Left ventricle myocardium superior (tissue), 1 donor: ENCODE results near the gene EXOSC5. TPM values are rescaled to one million over a fixed set of nuclear protein-coding genes. Genes with fewer than 3 reads are reported as not detected.
"Not testable (repeated sequence)": the region's sequence is repeated elsewhere in the genome, so short reads cannot be mapped to it uniquely, and the experiment has no call there.

Experiments used
- ATAC-seq: fragments of 200-7000 bp; cut with Tn5 transposase; one replicate; pipeline ENCODE4 v1.9.1; 2020; ENCODE audit warnings: mild to moderate bottlenecking, moderate library complexity
- DNase-seq: peaks from one replicate; pipeline ENCODE4 v3.0.0-alpha.2; 2020
- intact Hi-C: fragments of 100-400 bp; cut with micrococcal nuclease; formaldehyde crosslinking; loops from one replicate; pipeline ENCODE4 v1.11.0; 2022
- long read RNA-seq: library from polyadenylated mRNA; unstranded; transcript quantifications from one replicate; pipeline ENCODE4 v2.0.0, GENCODE V29; 2021
- total RNA-seq: library from RNA; stranded (reverse); fragmentation: NEBNext Ultra II Directional; extraction: Animal tissue kit (Norgen Biotek cat#: 25700); gene quantifications from one replicate; pipeline ENCODE4 v1.2.1, GENCODE V29; 2021
- donor health status: DM: no; HTN: yes; CAD: no; lungs with severe emphysema.

The EXOSC5 gene
- total RNA-seq: 14.4 TPM
- long read RNA-seq, transcript EXOSC5-201 (6 exons, 1,118 nt): major isoform, 21 of 24 reads
- long read RNA-seq, partial matches to known transcripts: 2 of 24 reads
- long read RNA-seq, other reads (novel, unspliced or antisense): 1 of 24 reads

DNA sequence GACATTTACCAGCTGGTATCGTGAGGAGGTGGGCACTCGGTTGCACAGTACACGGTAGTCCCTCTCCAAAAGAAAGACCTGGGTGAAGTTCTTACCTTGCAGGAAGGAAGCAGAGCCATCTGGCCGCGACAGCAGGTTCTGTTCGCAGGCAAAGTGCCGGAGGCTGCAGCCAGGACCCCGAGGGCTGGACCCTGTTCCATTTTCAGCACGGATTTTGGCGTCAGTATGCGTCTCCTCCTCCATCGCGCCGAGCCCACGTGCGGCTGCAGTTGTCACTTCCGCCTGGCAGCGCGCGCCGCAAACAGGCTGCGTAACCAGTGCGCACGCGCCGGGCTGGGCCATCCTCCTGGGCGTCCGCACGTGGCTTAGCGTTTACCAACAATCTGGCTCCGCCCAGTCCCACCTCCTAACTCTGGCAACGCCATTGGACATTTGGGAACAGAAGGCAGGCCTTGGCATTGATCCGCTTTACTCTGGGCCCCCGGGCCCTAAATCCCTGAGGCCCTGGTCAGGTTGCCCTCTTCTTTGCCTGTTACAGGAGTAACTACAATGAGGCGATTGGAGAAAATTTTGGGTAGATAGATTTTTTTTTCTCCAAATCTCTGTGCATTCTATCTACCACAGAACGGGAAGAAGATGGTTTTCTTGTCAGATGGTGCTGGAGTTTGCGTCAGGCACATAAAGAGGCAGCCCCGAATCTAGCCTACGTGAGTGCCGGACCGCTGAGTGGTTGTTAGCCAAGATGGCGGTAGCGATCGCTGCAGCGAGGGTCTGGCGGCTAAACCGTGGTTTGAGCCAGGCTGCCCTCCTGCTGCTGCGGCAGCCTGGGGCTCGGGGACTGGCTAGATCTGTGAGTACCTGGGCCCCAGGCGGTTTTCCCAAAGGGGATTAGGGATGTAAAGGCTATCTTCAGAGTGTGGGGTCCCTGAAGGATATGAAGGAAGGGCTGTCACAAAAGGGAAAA, at the start of gene EXOSC5, which contains the start of gene BCKDHA:
Gene EXOSC5, minus strand, starts transcription at position 274 of the 964 bp plus-strand sequence. Its CDS starts 31 bp downstream, at position 243.
Gene BCKDHA, plus strand, starts transcription at position 733 of the 964 bp plus-strand sequence. Its CDS starts 10 bp downstream, at position 743.
- intact Hi-C loops: no loop called here
- ATAC-seq: peak; percentile 98
- DNase-seq: peak; percentile 99

DNA sequence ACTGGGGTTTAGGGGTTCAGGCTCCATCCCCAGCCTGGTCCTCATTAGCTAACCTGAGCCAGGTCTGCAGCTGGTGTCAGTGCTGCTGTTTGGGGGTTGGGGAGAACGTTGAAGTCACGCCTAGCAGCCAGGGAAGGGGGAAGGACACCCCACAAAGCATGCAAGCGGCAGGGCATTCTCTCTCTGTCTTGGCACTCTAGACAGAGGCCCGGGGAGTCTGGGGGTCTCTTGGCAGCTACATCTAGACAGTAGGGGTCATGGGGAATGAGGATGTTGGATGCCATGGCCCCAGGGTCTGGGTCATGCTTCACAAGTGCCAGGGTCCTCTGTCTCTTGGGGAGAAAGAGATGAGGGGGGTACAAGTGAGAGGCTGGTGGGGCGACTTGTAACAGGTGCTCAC, 48.4 kb upstream of the EXOSC5 start:
- intact Hi-C loops: loop anchor here (10.0 kb wide), 1 partner anchor 89 kb away; no protein-coding TSS in a partner anchor
- ATAC-seq (no peak), DNase-seq (no peak)

DNA sequence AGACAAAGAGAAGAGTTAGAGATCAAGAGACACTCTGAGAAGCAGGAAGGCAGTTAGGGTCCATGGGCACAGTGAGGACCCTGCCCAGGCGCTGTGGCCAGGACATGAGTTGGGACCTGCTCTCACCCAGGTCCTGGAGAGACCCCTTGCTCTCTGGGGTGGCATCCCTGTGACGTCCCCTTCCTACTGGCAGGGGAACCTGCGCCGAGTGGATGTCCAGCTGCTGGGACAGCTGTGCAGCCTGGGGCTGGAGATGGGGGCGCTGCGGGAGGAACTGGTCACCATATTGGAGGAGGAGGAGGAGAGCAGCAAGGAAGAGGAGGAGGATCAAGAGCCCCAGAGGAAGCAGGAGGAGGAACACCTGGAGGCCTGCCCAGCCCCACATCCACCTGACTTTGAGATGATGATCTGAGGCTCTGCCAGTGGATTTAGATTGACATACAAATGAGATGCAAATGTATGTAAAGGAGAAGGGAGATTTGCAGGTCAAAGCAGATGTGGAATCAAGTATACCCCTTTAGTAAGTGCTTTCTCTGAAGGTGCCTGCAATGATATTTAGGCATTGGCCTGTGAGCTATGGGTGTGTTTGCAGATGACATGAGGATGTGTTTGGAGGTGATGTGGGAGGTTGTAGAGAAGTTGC, 46.8 kb upstream of the EXOSC5 start:
- intact Hi-C loops: loop anchor here (10.0 kb wide), 1 partner anchor 91 kb away; no protein-coding TSS in a partner anchor
- DNase-seq (no peak), ATAC-seq (no peak)

DNA sequence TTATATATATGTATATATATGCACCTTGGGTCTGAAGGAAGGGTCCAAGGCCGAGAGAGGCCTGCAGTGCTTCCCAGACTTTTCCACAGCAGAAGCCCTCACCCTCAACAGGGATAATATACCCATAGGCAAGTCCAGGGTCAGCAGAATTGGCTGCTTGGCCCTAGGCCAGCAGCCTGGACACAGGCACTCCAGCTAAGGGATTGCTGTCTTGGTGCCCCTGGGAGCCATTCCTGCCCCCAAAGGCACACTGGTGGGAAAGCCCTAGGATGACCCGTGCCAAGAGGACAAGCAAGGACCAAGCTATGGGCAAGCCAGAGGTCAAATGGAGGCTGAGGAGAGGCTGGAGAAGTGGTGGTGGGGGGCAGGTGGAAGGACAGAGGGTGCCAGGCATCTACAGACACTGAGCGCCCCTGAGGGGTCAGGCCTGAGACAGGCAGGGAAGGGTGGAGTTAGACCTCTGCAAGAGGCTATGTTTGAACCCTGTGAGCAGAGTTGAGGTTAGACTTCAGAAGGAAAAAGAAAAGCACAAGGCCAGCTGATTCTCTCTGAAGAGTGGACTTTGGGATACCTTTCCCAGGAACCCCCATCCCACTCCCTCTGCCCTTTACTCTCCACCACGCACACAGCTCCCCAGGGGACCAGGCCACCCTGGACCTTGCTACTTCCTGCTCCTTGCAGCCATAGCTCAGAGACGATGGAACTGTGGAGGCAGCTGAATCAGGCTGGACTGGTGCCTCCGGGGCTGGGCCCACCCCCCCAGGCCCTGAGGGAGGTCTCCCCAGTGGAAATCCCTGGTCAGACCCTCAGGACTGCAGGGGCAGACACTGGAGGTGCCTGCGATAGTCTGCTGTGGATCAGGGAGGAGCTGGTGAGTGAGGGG, 45.6 kb upstream of the EXOSC5 start, which contains the start of gene ERICH4:
Gene ERICH4, plus strand, starts transcription at position 684 of the 883 bp plus-strand sequence. Its CDS starts 14 bp downstream, at position 698.
- intact Hi-C loops: loop anchor here (10.0 kb wide), 1 partner anchor 92 kb away; no protein-coding TSS in a partner anchor
- ATAC-seq (no peak), DNase-seq (no peak)

DNA sequence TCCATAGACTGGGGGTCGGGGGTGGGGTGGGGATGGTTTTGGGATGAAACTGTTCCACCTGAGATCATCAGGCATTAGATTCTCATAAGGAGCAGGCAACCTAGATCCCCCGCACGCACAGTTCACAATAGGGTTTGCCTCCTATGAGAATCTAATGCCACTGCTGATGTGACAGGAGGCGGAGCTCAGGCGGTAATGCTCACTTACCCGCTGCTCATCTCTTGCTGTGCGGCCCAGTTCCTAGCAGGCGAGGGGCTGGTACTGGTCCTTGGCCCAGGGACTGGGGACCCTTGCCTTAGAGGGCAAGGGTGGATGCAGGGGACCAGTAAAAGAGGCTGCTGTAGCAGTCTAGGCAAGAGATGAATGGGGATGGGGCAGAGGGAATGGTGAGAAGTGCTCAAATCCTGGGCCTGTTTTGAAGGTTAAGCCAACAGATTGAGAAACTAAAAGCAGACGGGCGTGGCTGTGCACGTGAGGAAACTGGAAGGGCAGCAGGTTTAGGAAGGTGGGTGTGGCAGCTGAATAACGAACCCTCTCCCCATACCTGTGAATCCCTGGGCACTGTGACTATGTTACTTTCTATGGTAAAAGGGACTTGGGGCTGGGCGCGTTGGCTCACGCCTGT, 44.3 kb upstream of the EXOSC5 start:
- DNase-seq (no peak), ATAC-seq (no peak)
- intact Hi-C loops: loop anchor here (10.0 kb wide), 1 partner anchor 93 kb away; no protein-coding TSS in a partner anchor

DNA sequence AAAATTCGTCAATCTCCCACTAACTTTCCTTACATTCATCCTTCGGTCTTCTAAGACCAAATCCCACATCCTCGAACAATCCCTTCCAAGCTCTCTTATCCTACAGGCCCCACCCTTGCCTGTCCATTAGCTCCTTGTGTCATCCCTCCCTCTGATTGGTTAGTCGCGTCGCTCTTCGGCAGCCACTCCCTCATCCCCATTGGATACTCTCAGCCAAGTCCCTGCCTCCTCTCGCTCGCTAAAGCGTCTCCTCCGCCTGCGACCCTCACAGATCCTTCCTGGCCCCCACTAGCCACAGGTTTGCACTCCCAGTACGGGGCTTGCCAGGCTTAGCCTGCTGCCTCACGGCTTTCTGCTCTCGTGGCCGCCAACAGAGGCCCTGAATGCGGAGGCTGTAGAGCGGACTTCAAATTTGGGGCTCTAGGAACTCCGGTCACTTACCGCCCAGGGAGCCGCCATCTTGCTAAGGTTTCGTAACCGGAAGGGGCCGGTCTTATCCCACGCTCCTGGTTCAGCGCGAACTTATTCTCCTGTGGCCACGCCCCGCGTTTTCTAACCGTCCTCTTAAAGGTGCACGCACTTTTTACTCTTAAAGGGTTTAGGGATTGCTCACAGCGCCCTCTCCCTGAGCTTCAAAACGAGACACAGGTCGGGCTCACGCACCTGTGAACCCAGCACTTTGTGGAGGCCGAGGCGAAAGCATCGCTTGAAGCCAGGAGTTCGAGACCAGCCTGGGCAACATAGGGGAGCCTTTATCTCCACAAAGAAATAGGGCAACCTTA, 42.5 kb upstream of the EXOSC5 start, which contains the start of gene DMAC2:
Gene DMAC2, minus strand, starts transcription at position 472 of the 782 bp plus-strand sequence. Its CDS starts 13 bp downstream, at position 459.
- DNase-seq (peak; percentile 96), ATAC-seq (peak; percentile 97)
- intact Hi-C loops: loop anchor here (10.0 kb wide), 1 partner anchor 95 kb away; no protein-coding TSS in a partner anchor

DNA sequence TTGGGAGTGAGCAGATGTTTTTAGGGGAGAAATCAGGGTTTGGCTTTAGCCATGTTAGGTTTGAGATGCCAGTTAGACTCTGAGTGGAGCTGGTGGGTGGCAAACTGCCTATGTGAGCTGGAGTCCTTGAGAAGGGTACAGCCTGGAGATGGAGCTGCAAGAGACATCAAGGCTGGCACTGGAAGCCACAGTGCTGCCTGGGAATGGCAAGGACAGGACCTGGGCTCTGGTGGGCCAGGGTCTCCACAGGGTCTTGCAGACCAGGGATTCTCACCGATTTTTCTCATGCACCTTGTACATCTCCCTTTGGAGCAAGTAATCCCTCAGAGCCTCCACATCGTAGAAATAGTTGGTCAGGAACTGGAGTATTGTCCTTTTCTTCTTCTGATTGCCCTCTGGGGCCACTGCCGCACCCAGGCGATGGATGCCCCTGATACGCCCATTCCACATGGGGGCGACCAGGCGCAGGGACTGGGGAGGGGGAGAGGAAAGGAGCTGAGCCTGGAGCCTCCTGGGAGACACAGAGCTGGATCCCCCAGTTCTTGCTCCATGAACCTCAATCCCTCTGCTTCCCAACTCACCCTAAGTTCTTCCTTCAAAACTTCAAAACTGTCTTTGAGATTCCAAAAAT, 40.9 kb upstream of the EXOSC5 start:
- DNase-seq: no peak
- no peak for ATAC-seq
- intact Hi-C loops: no loop called here

DNA sequence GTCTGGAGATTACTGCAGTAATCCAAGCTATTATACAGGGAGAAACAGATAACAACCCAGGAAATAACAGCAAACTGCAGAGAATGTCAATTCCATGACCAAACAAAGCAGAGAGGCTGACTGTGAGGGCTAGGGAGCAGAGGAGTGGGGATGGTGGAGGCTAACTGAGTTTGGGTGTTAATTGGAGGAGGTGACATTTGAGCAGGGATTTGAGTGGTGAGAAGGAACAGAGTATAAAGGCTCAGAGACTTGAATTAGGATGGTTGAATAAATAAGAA, 39.5 kb upstream of the EXOSC5 start:
- intact Hi-C loops: no loop called here
- ATAC-seq (no peak), DNase-seq (no peak)

DNA sequence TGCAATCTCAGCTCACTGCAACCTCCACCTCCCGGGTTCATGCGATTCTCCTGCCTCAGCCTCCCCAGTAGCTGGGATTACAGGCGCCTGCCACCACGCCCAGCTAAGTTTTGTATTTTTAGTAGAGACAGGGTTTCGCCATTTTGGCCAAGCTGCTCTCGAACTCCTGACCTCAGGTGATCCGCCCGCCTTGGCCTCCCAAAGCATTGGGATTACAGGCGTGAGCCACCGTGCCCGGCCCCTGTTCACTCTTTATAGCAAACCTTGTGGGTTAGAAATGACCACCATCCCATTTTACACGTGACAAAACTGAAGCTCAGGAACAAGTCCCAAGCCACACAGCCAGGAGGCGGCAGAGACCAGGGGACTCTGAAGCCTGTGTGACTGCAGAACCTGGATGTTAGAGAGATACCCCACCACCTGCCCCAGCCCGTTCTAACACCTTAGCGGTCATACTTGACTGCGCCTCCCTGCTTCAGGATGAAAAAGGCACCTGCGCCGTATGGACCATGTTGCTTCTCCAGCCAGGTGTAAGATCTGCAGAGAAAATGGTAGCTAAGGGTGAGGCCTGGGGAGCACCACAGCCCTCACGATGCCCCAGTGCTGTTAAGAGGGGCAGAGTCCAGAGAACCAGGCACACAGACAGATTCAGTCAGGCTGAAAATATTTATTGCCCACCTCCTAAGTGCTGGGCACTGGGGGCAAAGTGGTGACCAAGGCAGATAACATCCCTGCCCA, 38.9 kb upstream of the EXOSC5 start:
- ATAC-seq (no peak), DNase-seq (no peak)
- intact Hi-C loops: no loop called here

DNA sequence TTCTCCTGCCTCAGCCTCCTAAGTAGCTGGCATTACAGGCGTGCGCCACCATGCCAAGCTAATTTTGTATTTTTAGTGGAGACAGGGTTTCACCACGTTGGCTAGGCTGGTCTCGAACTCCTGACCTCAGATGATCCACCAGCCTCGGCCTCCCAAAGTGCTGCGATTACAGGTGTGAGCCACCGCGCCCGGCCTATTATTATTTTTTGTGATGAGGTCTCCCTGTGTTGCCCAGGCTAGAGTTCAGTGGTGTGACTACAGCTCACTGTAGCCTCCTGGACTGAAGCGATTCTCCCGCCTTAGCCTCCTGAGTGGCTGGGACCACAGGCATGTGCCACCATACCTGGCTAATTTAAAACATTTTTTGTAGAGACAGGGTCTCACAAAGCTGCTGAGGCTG, 38.2 kb upstream of the EXOSC5 start:
- ATAC-seq, DNase-seq, intact Hi-C loops: not testable (repeated sequence)

DNA sequence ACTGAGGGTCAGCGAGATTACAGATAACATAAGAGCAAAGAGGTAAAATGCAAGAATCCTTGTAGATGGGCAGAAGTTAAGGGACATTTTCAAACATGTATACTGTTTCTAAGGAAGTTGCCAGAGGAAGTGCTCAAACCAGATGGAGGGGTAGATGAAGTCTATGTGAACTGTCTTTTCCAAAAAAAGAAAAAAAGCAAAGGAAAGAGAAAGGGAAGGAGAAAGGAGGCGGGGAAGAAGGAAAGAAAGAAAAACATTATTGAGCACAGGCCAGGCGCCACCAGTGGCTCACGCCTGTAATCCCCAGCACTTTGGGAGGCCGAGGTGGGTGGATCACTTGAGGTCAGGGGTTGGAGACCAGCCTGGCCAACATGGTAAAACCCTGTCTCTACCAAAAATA, 37.3 kb upstream of the EXOSC5 start:
- DNase-seq (no peak), ATAC-seq (no peak)
- intact Hi-C loops: no loop called here

DNA sequence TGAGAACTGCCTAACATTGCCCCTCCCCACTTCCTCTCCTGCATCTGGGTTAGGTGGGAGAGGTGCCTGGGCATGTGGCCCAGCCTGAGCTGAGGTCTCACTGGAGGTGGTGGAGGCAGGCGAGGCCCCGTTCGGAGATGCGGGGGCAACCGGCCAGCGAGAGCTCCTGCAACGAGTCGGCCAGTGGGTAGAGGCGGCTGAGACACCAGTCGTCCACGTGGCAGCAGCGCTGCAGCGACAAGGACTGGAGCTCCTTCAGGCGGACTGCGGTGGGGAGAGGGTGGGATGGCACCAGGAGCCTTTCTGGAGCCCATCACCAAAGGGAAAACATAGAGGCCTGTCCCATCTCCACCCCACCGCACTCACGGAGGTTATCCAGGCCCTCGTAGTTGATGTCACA, 36.0 kb upstream of the EXOSC5 start:
- DNase-seq (no peak), ATAC-seq (no peak)
- intact Hi-C loops: no loop called here

DNA sequence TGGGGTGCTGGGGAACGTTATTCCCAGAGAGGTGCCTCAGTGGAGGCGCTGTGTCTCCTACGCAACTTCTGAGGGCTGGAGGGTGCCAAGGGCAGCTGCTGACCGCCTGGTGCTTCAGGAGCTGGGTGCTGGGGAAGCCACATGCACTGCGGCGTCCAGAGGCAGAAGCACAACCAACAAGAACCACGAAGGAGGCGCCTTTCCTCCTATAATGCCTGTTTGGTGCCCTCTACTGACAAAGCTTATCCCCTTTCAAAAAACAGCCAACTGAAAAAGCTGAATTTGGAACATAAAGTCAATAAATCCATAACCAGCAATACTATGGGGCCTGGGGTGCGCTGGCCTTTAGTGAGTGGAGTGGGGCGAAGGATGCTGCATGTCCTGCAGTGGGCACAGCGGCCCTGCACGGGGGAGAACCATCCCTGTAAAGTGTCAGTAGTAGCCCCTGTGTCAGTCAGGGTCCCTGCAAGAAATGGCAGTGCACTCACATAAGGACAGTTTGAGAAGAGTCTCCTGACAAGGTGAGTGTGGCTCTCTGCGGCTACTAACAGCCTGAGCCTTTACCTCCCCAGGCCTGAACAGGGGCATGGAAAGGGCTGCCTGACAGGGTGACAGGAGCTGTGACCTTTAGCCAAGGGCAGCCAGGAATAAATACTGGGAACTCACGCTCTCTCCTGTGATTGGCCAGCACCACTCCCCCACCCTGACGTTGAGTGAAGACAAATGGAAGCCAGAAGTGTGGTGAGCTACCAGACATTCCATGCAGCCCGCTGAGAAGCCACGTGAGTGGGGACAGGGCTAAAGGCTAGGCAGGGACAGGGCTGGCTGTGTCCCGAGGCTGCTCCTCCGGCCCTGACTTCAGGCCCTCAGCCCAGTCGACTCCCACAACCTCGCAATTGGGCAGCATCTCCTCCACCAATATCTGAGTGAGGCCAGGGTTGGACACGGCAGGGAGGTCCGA, 34.5 kb upstream of the EXOSC5 start:
- ATAC-seq (peak; percentile 82), DNase-seq (peak; percentile 88)
- intact Hi-C loops: no loop called here

DNA sequence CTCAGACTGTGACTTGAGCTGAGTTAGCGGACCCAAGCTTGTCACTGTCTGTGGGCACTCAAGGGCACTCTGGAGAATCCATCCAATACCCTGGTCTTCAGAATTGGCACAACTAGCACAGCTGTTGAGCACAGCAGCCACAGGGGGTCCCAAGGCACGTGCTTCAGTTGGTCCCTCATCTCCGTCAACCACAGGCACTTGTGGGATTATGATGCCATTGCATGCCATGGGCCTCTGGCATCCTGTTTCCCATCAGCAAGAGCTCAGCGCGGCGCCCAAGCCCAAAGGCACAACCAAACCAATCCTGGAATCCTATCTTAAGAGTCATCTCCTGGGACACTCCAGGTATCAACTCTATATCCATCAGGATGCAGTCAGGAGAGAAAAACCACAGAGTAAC, 33.8 kb upstream of the EXOSC5 start:
- intact Hi-C loops: no loop called here
- ATAC-seq (no peak), DNase-seq (no peak)

DNA sequence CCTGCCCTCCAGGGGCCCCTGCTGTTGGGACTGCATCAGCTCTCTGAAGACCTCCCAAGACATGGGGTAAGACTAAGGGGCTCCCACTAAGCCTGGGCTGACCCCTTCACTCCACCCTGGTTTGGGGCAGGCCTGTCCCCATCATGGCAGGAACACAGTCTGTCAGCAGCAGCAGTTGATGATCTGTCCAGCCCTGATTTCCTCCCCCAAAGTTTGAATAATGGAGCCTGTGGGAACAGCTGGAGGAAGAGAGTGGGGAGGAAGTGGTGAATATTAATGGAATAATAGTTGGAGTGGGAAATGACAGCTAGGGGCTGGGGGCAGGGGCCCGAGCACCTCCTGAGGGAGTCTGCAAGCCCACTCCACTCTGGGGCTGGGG, 31.3 kb upstream of the EXOSC5 start:
- intact Hi-C loops: no loop called here
- ATAC-seq: no peak
- DNase-seq: no peak
